HepG2 (cell line): ENCODE measurements around the gene NFATC3. TPM values are rescaled to one million over a fixed set of nuclear protein-coding genes. Genes with fewer than 3 reads are reported as not detected.

ENCODE experiments used
- ATM ChIP-seq: fragments of 450-650 bp; IDR thresholded peaks from 2 replicates; pipeline ENCODE4 v1.7.1; 2017; ENCODE audit warnings: mild to moderate bottlenecking, borderline replicate concordance
- BRCA1 ChIP-seq: sonication (generic); formaldehyde crosslinking; IDR thresholded peaks from 2 replicates; pipeline ENCODE4 v1.4.0; 2020; ENCODE audit warnings: missing genetic modification reagents
- CHD4 ChIP-seq: fragments of 200-600 bp; sonication (generic); IDR thresholded peaks from 2 replicates; pipeline ENCODE4 v1.7.0; 2017; ENCODE audit warnings: mild to moderate bottlenecking, low read length, borderline replicate concordance
- FOXA1 ChIP-seq, 2 experiments: fragments of 450-650 bp in 1 of 2; sonication (generic) in 1 of 2; formaldehyde crosslinking in 1 of 2; IDR thresholded peaks; 2 replicates each; pipeline versions ENCODE4 v1.4.0 to v1.6.1; 2016 to 2020; ENCODE audit warnings: missing genetic modification reagents in 1 of 2
- KMT2A ChIP-seq: sonication (generic); formaldehyde crosslinking; IDR thresholded peaks from 2 replicates; pipeline ENCODE4 v1.4.0; 2020; ENCODE audit warnings: missing genetic modification reagents
- MEIS1 ChIP-seq: sonication (generic); formaldehyde crosslinking; IDR thresholded peaks from 2 replicates; pipeline ENCODE4 v1.9.0; 2021; ENCODE audit warnings: mild to moderate bottlenecking, missing genetic modification reagents, moderate library complexity, borderline replicate concordance
- SIN3A ChIP-seq: IDR thresholded peaks from 2 replicates; pipeline ENCODE4 v1.6.1; 2011; ENCODE audit warnings: low read depth, mild to moderate bottlenecking, control low read depth, low read length, borderline replicate concordance
- SYNCRIP ChIP-seq: fragments of 200-400 bp; formaldehyde crosslinking; IDR thresholded peaks from 2 replicates; pipeline ENCODE4 v1.6.1; 2018; ENCODE audit warnings: mild to moderate bottlenecking, low read depth, low read length; ENCODE audit not compliant: insufficient read depth
- ZBTB20 ChIP-seq: sonication (generic); formaldehyde crosslinking; IDR thresholded peaks from 2 replicates; pipeline ENCODE4 v1.8.1; 2023; ENCODE audit warnings: missing genetic modification reagents, low read depth, mild to moderate bottlenecking, borderline replicate concordance
- ZKSCAN8 ChIP-seq: IDR thresholded peaks from 2 replicates; pipeline ENCODE4 v1.6.1; 2016; ENCODE audit warnings: borderline replicate concordance, missing genetic modification reagents, missing compliant biosample characterization
- ZNF12 ChIP-seq: sonication (generic); formaldehyde crosslinking; IDR thresholded peaks from 2 replicates; pipeline ENCODE4 v1.5.0; 2020; ENCODE audit warnings: missing genetic modification reagents
- ZNF614 ChIP-seq: IDR thresholded peaks from 2 replicates; pipeline ENCODE4 v1.6.1; 2018; ENCODE audit warnings: missing biosample characterization, missing genetic modification reagents, inconsistent platforms, borderline replicate concordance
- ZNF75D ChIP-seq: sonication (generic); formaldehyde crosslinking; IDR thresholded peaks from 2 replicates; pipeline ENCODE4 v1.8.1; 2023; ENCODE audit warnings: missing genetic modification reagents, mild to moderate bottlenecking, borderline replicate concordance
- ZNF773 ChIP-seq: sonication (generic); formaldehyde crosslinking; IDR thresholded peaks from 2 replicates; pipeline ENCODE4 v1.4.0; 2020; ENCODE audit warnings: missing genetic modification reagents, borderline replicate concordance
- ZNF816 ChIP-seq: sonication (generic); formaldehyde crosslinking; IDR thresholded peaks from 2 replicates; pipeline ENCODE4 v1.8.0; 2022; ENCODE audit warnings: missing genetic modification reagents, mild to moderate bottlenecking, borderline replicate concordance
- polyA plus RNA-seq, 8 experiments: library from polyadenylated mRNA; depleted of rRNA in 3 of 8; stranded (reverse) in 7 of 8; unstranded in 1 of 8; fragments of >200 nt; fragmentation: Illumina TruSeq in 4 of 8; extraction: Trizol in 4 of 8; gene quantifications; 2 replicates each; pipeline versions ENCODE4 v1.2.1 to v1.2.3, GENCODE V29; 2011 to 2016; ENCODE audit warnings: low read depth in 4 of 8, missing spikeins in 1 of 8, mixed read lengths in 1 of 8; ENCODE audit not compliant: insufficient read depth in 1 of 8
- total RNA-seq, 5 experiments: library from RNA; depleted of rRNA; stranded (reverse); fragments of >200 nt; fragmentation: Illumina TruSeq; extraction: Trizol; gene quantifications; 2 replicates each; pipeline ENCODE4 v1.2.3, GENCODE V29; 2016; ENCODE audit warnings: low read depth in 1 of 5
- TF ChIP-seq, protein P1 (sequence below): sonication (generic); formaldehyde crosslinking; IDR thresholded peaks from 2 replicates; pipeline ENCODE4 v1.9.0; 2021; ENCODE audit warnings: missing genetic modification reagents, borderline replicate concordance
- TF ChIP-seq, protein P2 (sequence below): sonication (generic); formaldehyde crosslinking; IDR thresholded peaks from 2 replicates; pipeline ENCODE4 v1.4.0; 2020; ENCODE audit warnings: missing genetic modification reagents, mild to moderate bottlenecking, borderline replicate concordance
- TF ChIP-seq, protein P3 (sequence below): sonication (generic); formaldehyde crosslinking; IDR thresholded peaks from 2 replicates; pipeline ENCODE4 v1.5.1; 2020; ENCODE audit warnings: missing genetic modification reagents, mild to moderate bottlenecking, borderline replicate concordance
- TF ChIP-seq, protein P4 (sequence below): sonication (generic); formaldehyde crosslinking; IDR thresholded peaks from 2 replicates; pipeline ENCODE4 v1.8.1; 2023; ENCODE audit warnings: missing genetic modification reagents, inconsistent platforms, borderline replicate concordance

NFATC3 gene
- total and polyA plus RNA-seq, 2 of the 13 experiments (the other 11 are each of a cell fraction or from before 2014, with no cell fraction given): 52.6 to 62.7 TPM

DNA sequence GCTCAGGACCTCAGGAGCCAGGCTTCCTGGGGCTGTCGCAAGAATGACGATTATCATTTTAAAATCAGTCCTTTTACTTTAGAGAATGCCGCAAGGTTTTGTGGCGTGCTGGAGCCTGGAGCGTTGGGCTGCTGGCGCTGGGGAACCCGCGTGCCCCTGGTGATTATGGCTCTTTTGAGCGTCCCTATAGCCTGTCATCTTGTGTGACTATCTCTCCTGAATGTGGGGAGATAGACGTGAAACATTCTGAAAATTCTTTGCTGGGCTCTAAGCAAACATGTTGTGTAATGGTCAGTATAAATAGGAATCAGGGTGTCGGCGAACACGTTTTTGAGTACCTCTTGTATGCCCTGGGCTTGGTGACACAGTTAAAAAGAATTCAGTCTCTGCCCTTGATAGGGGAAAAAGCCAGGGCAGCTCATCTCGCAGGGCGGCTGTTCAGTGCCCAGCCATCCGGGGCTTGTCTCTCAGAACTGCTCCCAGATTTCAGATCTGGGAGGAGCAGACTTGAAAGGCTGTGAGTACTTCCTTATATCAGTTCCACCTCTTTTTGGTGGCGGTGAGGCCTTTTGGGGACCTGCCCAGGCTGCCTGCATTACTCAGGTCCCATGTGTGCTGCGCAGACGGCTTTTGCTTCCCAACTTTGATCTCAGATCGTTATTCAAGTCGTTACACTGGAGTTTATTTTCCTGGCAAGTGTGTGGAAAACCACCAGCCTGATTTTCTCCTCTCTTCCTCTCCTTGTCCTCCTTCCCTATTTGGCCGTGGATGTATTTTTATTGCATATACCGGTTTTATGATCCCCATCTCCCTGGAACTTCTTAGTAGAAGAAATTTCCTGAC lies 180.1 kb downstream of the NFATC3 start (continued):
- TF ChIP-seq KMT2A (CRISPR knock-in tag): peak; percentile 50; the same call in 1 of the 2 replicates
- TF ChIP-seq MEIS1 (CRISPR knock-in tag): no peak
- no peak for TF ChIP-seq ZNF75D (CRISPR knock-in tag)
- TF ChIP-seq ZBTB20 (CRISPR knock-in tag): no peak; the same call in 1 of the 2 replicates
- no peak for TF ChIP-seq ZNF773 (CRISPR knock-in tag)
- TF ChIP-seq, protein P1, sequence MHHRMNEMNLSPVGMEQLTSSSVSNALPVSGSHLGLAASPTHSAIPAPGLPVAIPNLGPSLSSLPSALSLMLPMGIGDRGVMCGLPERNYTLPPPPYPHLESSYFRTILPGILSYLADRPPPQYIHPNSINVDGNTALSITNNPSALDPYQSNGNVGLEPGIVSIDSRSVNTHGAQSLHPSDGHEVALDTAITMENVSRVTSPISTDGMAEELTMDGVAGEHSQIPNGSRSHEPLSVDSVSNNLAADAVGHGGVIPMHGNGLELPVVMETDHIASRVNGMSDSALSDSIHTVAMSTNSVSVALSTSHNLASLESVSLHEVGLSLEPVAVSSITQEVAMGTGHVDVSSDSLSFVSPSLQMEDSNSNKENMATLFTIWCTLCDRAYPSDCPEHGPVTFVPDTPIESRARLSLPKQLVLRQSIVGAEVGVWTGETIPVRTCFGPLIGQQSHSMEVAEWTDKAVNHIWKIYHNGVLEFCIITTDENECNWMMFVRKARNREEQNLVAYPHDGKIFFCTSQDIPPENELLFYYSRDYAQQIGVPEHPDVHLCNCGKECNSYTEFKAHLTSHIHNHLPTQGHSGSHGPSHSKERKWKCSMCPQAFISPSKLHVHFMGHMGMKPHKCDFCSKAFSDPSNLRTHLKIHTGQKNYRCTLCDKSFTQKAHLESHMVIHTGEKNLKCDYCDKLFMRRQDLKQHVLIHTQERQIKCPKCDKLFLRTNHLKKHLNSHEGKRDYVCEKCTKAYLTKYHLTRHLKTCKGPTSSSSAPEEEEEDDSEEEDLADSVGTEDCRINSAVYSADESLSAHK (CRISPR knock-in tag): no peak
- TF ChIP-seq BRCA1: no peak
- TF ChIP-seq, protein P2, sequence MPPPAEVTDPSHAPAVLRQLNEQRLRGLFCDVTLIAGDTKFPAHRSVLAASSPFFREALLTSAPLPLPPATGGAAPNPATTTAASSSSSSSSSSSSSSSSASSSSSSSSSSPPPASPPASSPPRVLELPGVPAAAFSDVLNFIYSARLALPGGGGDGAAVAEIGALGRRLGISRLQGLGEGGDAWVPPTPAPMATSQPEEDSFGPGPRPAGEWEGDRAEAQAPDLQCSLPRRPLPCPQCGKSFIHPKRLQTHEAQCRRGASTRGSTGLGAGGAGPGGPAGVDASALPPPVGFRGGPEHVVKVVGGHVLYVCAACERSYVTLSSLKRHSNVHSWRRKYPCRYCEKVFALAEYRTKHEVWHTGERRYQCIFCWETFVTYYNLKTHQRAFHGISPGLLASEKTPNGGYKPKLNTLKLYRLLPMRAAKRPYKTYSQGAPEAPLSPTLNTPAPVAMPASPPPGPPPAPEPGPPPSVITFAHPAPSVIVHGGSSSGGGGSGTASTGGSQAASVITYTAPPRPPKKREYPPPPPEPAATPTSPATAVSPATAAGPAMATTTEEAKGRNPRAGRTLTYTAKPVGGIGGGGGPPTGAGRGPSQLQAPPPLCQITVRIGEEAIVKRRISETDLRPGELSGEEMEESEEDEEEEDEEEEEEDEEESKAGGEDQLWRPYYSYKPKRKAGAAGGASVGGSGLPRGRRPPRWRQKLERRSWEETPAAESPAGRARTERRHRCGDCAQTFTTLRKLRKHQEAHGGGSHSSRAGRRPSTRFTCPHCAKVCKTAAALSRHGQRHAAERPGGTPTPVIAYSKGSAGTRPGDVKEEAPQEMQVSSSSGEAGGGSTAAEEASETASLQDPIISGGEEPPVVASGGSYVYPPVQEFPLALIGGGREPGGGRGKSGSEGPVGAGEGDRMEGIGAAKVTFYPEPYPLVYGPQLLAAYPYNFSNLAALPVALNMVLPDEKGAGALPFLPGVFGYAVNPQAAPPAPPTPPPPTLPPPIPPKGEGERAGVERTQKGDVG (CRISPR knock-in tag): peak; percentile 78; the same call in 1 of the 2 replicates
- TF ChIP-seq ZKSCAN8 (CRISPR knock-in tag): peak; percentile 99
- peak; percentile 63; the same call in 1 of the 2 replicates for TF ChIP-seq ATM
- TF ChIP-seq SIN3A: peak; percentile 74
- no peak for TF ChIP-seq SYNCRIP
- TF ChIP-seq, protein P3, sequence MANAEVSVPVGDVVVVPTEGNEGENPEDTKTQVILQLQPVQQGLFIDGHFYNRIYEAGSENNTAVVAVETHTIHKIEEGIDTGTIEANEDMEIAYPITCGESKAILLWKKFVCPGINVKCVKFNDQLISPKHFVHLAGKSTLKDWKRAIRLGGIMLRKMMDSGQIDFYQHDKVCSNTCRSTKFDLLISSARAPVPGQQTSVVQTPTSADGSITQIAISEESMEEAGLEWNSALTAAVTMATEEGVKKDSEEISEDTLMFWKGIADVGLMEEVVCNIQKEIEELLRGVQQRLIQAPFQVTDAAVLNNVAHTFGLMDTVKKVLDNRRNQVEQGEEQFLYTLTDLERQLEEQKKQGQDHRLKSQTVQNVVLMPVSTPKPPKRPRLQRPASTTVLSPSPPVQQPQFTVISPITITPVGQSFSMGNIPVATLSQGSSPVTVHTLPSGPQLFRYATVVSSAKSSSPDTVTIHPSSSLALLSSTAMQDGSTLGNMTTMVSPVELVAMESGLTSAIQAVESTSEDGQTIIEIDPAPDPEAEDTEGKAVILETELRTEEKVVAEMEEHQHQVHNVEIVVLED: no peak; the same call in 1 of the 2 replicates
- peak; percentile 75; the same call in 1 of the 2 replicates for TF ChIP-seq ZNF12 (CRISPR knock-in tag)
- peak; percentile 80; the same call in 1 of the 2 replicates for TF ChIP-seq ZNF816 (CRISPR knock-in tag)
- TF ChIP-seq CHD4: no peak
- TF ChIP-seq, protein P4, sequence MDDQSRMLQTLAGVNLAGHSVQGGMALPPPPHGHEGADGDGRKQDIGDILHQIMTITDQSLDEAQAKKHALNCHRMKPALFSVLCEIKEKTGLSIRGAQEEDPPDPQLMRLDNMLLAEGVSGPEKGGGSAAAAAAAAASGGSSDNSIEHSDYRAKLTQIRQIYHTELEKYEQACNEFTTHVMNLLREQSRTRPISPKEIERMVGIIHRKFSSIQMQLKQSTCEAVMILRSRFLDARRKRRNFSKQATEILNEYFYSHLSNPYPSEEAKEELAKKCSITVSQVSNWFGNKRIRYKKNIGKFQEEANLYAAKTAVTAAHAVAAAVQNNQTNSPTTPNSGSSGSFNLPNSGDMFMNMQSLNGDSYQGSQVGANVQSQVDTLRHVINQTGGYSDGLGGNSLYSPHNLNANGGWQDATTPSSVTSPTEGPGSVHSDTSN (CRISPR knock-in tag): no peak
- peak; percentile 96 for TF ChIP-seq ZNF614 (CRISPR knock-in tag)
- TF ChIP-seq FOXA1 (IDR thresholded peaks at IDR 0.05): peak; percentile 51; the same call in 1 of the 2 replicates
- TF ChIP-seq FOXA1 (CRISPR knock-in tag; IDR thresholded peaks at IDR 0.05): peak; percentile 98
